ENCODE data around the gene MT1M. TPM values are rescaled to one million over a fixed set of nuclear protein-coding genes. Genes with fewer than 3 reads are reported as not detected.
A peak's percentile ranks its signal among the peaks of the same experiment; 100 is the strongest.

The MT1M gene
- total RNA-seq, 4 donors from 2014 or later: 43.1 to 339 (median 186) TPM

GRCh38 chr16:56604966-56605365 lies 27.5 kb upstream of the MT1M start:
- DNase-seq (ENCODE audit: low spot score) (no peak), ATAC-seq (ENCODE audit: low FRiP score) (no peak)
- no peak for TF ChIP-seq CTCF (IDR thresholded peaks at IDR 0.05)

DNA sequence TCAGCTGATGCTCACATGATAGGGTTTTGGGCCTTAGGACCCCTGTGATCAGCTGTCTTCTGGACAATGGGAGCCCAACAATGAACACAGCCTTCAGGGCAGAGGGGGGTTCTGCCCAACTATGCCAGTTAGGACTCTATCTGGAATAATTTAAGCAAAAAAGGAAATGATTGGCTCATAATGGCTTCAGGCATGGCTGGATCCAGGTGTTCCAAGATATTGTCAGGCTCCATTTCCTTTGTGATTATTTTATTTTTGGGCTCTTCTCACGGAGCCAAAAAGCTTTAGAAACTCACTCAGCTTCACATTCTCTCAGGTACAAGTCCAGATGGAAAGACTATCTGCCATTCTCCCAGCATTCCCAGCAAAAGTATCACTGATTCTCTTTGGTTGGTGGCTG lies 27.0 kb upstream of the MT1M start:
- no peak for DNase-seq (ENCODE audit: low spot score)
- ATAC-seq (ENCODE audit: low FRiP score): no peak
- TF ChIP-seq CTCF (IDR thresholded peaks at IDR 0.05): no peak

DNA sequence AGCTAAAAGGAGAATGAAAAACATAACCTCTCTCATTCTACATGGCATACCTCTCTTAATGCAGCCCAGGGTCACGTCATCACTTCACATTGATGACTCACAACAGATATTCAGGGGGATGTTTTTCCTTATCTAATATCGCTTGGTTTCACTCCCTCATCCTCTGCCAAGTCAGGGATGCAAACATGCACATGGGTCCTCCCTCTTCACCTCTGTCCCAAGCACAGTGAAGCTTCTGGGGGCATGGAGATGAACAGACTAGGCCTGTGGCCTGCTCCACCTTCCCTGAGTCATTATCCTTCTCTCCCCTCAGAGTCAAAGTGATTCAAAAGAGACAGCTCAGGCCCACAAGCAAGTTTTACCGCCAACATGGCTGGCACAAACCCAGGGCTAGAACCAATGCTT lies 26.4 kb upstream of the MT1M start:
- DNase-seq (ENCODE audit: low spot score) (peak; percentile 77), ATAC-seq (ENCODE audit: low FRiP score) (peak; percentile 33)
- TF ChIP-seq CTCF (IDR thresholded peaks at IDR 0.05): no peak

DNA sequence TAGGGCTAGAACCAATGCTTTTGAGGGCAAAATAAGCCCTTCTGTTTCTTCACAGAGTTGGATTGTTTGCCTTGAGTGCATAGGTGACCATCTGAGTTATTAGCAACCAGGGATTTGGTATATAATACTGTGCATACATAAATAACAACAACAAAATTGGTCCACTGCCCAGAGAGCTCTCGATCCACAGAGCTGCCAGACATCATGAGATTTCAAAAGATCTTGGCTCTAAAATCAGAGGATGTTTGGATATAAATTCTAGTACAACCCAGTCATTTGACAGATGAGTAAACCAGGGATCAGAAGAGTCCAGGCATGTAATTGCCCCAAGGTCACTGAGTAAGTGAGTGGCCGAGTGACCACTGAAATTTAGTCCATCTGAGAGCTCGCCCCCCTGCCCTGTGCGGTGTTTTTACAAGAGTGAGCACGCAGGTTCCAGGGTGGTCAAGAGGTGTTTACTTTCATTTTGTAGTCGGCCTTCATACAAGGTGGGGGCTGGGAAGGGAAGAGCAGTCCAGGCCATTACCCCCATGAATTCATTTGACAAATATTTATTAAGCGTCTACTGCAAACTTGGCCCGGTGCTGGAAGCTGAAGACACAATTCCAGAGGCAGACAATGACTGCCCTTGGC lies 25.9 kb upstream of the MT1M start:
- ATAC-seq (ENCODE audit: low FRiP score): peak; percentile 19
- DNase-seq (ENCODE audit: low spot score): no peak
- TF ChIP-seq CTCF (IDR thresholded peaks at IDR 0.05): no peak

DNA sequence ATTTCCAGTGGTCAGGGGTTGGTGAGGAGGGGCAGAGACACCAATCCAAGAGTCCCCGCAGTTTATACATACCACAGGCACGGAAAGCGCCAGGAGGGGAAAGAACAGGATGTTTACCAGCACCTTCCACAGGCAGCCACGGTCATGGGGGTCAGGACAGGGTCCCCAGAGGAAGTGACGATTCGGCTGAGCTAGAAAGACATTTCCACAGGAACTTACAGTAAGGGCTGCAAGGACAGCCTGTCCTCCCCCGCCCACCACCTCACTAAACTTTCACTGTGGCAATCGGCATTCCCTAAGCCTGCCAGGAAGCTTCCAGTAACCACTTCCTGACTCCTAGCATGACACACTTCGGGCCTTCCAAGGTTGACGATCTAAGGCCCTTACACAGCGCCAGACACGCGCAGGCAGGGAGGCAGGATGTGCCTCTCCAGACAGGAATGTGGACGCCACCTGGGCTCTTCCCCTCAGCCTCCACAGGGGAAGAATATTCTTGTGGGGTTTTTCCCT lies 25.3 kb upstream of the MT1M start:
- ATAC-seq (ENCODE audit: low FRiP score): peak; percentile 53
- peak; percentile 82 for DNase-seq (ENCODE audit: low spot score)
- no peak for TF ChIP-seq CTCF (IDR thresholded peaks at IDR 0.05)

DNA sequence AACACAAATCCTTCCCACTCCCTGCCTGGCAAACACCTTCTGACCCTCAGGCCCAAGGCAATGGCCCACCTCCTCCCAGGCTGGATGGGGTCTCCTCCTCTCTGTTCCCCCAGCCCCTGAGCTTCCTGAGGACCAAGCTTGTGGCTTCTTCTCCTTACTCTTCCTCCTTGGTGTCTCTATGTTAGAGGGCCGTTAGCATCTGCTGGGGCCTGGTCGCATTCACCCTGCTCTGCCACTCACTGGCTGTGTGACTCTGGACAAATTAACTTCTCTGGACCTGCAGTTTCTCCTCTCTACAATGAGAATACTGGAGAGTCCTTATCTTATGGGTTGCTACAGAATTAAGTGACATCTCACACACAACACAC lies 24.8 kb upstream of the MT1M start:
- ATAC-seq (ENCODE audit: low FRiP score) (no peak), DNase-seq (ENCODE audit: low spot score) (no peak)
- TF ChIP-seq CTCF (IDR thresholded peaks at IDR 0.05): no peak

All from omental fat pad (tissue), 4 donors.